PFSK-1 (cell line): Measurements from ENCODE around the gene SCML1.

Experiments
- POLR2AphosphoS5 ChIP-seq: IDR thresholded peaks from 2 replicates; pipeline ENCODE4 v1.6.1; 2012; ENCODE audit warnings: low read depth, mild to moderate bottlenecking, control low read depth, low read length, moderate library complexity
- SIN3A ChIP-seq: IDR thresholded peaks from 2 replicates; pipeline ENCODE4 v1.6.1; 2012; ENCODE audit warnings: mild to moderate bottlenecking, low read length, moderate library complexity, borderline replicate concordance; ENCODE audit not compliant: insufficient read depth
- TF ChIP-seq, protein P1 (sequence below), 2 experiments: IDR thresholded peaks; 2 replicates each; pipeline versions ENCODE4 v1.6.1 to v1.8.0; 2011 to 2012; ENCODE audit warnings: low read depth in 2 of 2, low read length in 2 of 2, control low read depth in 1 of 2, inconsistent platforms in 1 of 2, mild to moderate bottlenecking in 1 of 2, moderate library complexity in 1 of 2; ENCODE audit not compliant: insufficient read depth in 1 of 2

DNA sequence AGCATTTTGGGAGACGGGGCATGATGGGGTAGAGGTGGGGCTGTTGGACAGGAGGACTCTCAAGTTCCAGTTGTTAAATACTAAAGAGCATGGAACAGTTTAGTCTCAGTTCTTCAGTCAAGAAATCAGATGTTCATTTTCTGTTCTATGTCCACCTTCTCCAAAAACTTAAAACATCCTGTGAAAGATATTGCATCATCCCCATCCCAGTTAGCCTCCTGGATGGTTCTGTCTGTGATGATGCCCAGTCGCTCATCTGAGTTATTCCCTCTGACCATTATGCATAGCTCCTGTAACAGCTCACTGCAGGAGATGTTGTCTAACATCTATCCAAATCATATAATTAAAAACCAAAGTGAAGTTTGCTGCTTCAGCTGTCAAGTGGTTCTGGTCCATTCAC is 32.1 kb upstream of the SCML1 start:
- TF ChIP-seq SIN3A (no peak), POLR2AphosphoS5 (no peak)
- TF ChIP-seq, protein P1, sequence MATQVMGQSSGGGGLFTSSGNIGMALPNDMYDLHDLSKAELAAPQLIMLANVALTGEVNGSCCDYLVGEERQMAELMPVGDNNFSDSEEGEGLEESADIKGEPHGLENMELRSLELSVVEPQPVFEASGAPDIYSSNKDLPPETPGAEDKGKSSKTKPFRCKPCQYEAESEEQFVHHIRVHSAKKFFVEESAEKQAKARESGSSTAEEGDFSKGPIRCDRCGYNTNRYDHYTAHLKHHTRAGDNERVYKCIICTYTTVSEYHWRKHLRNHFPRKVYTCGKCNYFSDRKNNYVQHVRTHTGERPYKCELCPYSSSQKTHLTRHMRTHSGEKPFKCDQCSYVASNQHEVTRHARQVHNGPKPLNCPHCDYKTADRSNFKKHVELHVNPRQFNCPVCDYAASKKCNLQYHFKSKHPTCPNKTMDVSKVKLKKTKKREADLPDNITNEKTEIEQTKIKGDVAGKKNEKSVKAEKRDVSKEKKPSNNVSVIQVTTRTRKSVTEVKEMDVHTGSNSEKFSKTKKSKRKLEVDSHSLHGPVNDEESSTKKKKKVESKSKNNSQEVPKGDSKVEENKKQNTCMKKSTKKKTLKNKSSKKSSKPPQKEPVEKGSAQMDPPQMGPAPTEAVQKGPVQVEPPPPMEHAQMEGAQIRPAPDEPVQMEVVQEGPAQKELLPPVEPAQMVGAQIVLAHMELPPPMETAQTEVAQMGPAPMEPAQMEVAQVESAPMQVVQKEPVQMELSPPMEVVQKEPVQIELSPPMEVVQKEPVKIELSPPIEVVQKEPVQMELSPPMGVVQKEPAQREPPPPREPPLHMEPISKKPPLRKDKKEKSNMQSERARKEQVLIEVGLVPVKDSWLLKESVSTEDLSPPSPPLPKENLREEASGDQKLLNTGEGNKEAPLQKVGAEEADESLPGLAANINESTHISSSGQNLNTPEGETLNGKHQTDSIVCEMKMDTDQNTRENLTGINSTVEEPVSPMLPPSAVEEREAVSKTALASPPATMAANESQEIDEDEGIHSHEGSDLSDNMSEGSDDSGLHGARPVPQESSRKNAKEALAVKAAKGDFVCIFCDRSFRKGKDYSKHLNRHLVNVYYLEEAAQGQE (IDR thresholded peaks at IDR 0.05; ENCODE audit: insufficient read depth in 1 of 2, low read depth in 2 of 2, low read length in 2 of 2): no peak
